DMS53 treated with DMSO at 0.1 percent for 48 hours (cell line): Measurements from ENCODE around the gene HDHD3.
A peak's percentile ranks its signal among the peaks of the same experiment; 100 is the strongest.
"Not testable (repeated sequence)": the region's sequence is repeated elsewhere in the genome, so short reads cannot be mapped to it uniquely, and the experiment has no call there.

Experiments used
- DNase-seq: peaks from one replicate; lab custom pipeline; 2025; ENCODE audit not compliant: unreplicated experiment; lab: John Stamatoyannopoulos, UW

The HDHD3 gene

DNA sequence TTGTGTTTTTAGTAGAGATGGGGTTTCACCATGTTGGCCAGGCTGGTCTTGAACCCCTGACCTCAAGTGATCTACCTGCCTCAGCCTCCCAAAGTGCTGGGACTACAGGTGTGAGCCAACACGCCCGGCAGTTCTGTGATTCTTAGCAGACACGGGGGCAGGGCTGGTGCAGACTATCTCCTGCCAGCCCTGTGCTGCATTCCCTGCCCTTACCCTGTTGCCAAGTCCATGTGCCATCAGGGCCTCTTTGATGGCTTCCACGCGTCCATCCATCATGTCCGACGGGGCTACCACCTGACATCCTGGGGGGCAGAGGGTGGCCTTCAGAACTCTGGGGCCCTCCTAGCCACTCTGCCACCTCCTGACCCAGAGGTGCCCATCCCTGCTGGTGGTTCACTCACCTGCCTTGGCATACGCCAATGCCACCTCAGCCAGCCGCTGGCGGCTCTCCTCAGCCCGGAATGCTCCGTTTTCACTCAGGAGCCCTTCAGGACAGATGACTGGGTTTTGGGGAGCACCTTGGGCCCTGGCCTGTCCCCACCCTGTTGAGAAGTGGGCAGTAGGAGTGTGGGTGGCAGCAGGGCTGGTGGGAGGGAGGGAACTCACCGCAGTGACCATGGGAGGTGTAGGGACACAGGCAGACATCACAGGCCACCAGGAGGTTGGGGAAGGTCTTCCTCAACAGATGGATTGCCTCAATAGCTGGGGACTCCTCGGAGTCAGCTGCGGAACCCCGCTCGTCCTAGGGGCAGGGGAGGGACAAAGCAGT, 13.6 kb upstream of the HDHD3 start:
- DNase-seq = no peak

DNA sequence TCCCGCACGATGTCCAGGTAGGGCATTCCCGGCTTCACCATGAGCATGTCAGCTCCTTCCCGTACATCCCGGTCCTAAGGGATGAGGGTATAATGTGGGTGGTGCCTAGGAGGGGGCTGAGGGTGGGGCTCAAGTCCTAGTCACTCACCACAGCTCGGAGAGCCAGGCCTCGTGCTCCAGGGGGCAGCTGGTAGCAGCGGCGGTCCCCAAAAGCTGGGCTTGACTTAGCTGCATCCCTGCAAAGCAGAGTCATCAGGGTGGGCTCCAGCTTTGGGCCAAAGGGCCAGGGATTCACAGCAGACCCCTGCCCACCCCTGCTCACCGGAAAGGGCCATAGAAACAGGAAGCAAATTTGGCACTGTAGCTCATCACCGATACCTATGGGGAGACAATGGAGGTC, 12.7 kb upstream of the HDHD3 start:
- DNase-seq = no peak

DNA sequence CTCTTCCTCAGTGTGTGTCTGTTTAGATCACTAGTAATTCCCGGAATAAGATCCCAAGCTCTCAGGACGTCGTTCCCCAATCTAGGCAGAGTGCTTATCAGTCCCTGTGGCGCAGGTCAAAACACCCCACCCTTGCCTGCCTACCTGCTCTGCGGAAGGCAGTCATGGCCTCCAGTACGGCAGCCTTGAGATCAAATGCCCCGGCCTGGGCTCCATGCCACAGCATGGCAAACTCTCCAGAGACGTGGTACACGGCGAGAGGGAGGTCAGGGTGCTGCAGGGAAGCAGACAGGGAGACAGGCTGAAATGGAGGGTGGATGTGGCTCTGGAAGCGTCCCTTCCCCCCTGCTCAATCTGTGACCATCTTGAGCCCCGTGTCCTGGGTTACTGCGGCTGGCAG, 12.0 kb upstream of the HDHD3 start:
- DNase-seq = no peak

DNA sequence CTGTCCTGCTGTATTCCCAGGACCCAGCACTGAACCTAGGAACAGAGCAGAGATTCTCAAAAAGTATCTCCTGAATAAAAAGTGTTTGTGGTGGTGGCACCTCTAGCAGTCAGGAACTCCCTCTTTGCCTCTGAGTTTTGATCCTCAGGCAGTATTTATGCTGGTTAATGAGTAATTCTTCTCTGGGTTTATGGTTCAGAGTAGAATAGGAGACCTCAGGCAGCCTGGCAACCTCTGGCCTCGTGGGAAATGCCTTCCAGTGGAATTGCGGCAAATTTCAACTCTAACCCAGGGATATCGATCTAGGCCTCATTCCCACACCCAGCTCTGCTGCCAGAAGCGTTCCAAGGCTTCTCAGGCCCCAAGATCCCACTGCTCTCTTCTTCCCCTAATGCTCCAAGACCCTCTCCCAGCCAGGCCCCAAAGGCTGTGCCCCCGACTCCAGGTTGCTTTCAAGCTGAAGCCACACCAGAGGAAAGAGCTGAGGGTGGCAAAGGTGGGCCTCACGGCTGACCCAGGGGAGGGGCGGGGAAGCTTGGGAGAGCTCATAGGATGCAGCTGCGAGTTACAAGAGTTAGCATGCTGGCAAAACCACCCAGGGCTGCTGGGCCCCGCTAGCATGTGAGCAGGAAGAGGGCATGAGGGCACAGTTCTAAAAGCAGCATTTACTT, 10.9 kb upstream of the HDHD3 start:
- peak; percentile 25 for DNase-seq

DNA sequence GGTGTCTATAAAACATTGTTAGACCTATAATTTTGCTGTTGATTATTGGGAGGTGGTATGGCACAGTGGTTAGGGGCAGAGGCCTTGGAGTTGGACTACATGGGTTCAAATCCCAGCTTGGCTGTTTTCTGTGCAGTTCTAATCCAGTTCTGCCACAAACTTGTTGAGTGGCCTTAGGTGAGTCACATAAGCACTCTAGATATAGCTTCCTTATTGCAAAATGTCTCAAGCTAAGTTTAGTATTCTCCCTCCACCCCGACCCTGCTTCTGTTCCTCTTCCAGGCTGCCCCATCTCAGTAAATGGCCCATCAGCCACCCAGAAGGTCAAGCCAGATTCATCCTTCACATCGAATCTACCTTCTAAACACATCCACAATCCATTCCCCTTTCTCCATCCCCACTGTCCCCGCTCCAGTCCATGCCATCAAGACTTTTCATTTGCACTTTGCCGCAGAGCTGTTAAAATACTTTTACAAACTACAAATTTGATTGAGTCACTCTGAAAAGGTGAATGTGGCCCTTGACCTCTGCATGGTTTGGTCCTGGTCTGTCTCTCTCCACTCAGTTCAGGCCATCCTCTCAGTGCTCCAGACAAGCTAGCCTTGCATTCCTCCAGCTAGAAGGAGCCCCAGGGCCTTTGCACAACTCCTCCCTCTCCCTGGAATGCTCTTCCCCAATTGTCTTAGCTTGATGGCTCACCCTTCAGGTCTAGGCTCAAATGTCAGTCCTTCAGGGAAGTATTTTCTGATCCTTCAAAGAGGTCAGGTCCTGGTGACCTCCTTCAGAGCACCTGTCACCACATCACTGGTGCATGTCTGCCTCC, 10.0 kb upstream of the HDHD3 start:
- DNase-seq = no peak

DNA sequence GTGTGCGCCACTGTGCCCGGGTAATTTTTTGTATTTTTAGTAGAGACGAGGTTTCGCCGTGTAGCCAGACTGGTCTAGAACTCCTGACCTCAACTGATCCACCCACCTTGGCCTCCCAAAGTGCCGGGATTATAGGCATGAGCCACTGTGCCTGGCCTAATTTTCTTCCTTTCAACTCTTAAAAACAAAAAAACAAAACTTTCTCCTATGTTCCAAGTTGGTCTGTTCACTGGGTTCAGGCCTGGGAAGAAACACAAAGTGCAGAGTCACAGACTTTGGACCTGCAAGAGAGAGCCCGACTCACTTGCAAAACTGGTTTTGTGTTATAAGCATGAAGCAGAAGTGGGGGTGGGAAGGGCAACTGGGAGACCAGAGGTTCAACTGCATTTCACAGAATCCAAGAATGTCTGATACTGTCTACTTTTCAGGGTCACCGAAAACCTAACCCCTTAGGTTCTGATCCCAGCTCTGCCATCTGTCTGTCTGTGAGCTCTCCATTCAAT, 5.2 kb upstream of the HDHD3 start:
- peak; percentile 57 for DNase-seq

GRCh38 chr9:113381441-113381840, 4.7 kb upstream of the HDHD3 start:
- DNase-seq = not testable (repeated sequence)

DNA sequence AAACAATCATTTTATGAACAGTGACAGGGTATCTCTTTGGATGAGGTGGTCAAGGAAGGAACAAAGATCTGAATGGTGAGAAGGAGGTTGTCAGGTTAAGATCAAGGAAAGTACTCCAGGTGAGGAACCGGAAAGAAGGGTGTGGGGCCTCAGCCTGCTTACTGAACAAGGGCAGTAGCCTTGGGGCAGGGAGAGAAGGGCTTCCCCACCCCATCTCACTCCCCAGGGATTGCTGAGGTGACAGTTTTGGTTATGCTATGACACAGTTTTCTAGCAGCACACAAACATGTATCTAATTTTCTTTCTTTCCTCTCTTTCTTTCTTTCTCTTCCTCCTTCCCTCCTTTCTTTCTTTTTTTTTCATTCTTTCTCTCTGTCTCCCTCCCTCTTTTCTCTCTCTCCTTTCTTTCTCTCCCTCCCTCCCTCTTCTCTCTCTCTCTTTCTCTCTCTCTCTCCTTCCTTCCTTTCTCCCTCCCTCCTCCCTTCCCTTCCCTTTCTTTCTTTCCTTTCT, 4.1 kb upstream of the HDHD3 start:
- no peak for DNase-seq

- not testable (repeated sequence) for DNase-seq
Observed at GRCh38 chr9:113379829-113380210, 3.0 kb upstream of the HDHD3 start.

DNA sequence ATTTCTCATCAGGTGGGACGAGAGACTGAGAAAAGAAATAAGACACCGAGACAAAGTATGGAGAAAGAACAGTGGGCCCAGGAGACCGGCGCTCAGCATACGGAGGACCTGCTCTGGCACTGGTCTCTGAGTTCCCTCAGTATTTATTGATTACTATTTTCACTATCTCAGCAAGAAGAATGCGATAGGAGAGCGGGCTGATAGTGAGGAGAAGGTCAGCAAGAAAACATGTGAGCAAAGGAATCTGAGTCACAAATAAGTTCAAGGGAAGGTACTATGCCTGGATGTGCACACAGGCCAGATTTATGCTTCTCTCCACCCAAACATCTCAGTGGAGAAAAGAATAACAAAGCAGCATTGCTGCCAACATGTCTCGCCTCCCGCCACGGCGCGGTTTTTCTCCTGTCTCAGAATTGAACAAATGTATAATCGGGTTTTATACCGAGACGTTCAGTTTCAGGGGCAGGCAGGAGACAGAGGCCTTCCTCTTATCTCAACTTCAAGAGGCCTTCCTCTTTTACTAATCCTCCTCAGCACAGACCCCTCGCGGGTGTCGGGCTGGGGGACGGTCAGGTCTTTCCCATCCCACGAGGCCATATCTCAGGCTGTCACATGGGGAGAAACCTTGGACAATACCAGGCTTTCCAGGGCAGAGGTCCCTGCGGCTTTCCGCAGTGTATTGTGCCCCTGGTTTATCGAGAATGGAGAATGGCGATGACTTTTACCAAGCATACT, 2.5 kb upstream of the HDHD3 start:
- DNase-seq = not testable (repeated sequence)

- DNase-seq = no peak
Observed at GRCh38 chr9:113375057-113376023, 1.4 kb downstream of the HDHD3 start.

DNA sequence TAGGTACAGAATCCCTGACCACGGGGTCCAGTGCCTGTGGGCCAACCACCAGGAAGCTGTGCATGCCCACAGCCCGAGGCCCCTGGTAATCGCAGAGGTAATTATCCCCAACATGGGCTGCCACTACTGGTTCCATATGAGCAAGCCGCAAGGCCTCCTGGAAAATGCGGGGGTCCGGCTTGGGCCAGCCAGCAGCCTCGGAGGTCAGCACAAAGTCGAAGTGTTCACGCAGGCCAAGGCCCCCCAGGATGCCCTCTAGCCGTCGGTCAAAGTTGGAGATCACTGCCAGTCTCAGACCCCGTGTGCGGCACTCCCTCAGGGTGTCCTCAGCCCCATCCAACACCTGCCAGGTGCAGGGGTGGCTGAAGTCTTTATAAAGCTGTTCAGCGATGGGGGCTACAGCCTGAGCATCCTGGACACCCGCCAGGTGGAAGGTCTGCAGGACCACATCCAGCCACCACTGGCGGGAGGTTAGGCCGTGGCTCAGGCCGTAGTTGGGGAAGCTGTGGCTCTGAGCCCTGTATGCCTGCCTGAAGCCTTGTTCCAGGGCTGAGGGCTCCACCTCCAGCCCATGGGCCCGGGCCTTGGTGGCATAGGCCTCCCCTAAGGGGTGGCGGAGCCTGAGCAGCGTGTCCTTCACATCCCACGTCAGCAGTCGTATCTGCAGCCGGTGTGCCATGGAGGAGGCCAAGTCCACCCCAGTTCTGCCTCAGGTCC, 3.0 kb downstream of the HDHD3 start:
- no peak for DNase-seq

DNA sequence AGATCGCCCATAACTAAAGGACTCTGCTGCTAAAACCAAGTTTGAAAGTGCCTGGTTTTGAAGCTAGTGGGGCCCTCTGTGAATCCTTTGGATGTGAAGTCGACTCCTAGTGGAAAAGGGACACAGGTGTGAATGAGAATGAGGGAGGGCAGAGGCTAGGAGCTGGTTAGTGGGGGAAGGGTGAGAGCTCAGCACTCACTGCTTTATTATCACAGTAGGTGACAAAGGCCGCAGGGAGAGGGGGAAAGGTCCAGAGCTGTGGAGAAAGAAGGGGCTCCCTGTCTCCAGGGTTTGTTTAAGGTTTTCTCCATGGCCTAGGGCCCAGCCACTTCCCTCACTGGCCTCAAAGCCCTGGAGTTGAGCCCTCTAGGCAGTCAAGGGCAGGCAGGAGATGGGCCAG, 3.5 kb downstream of the HDHD3 start:
- no peak for DNase-seq

GRCh38 chr9:113372059-113372458, 4.7 kb downstream of the HDHD3 start:
- no peak for DNase-seq

- no peak for DNase-seq
Observed at GRCh38 chr9:113370806-113371325, 5.9 kb downstream of the HDHD3 start.

GRCh38 chr9:113369855-113370140, 7.0 kb downstream of the HDHD3 start:
- DNase-seq = no peak

GRCh38 chr9:113368982-113369854, 7.6 kb downstream of the HDHD3 start:
- no peak for DNase-seq
